GM12878 (cell line): Measurements from ENCODE around the gene CHD9. TPM values are rescaled to one million over a fixed set of nuclear protein-coding genes. Genes with fewer than 3 reads are reported as not detected.

Source experiments
- ATAC-seq: fragments of 200-7000 bp; cut with Tn5 transposase; 3 replicates; pipeline ENCODE4 v1.9.1; 2020; ENCODE audit warnings: mild to moderate bottlenecking, moderate library complexity
- BruUV-seq: library from RNA; stranded (reverse); fragments of 400-500 nt; replicated peaks from 2 replicates; lab custom pipeline; 2021; lab: Mats Ljungman, UMichigan
- CTCF ChIA-PET: fragments of 300-600 bp; sonication (Branson Sonifier 250); formaldehyde crosslinking; extraction: SDS; loops from one replicate; lab custom pipeline; 2021; ENCODE audit warnings: inconsistent platforms; lab: Yijun Ruan, JAX
- POLR2A ChIA-PET: fragments of 350-600 bp; formaldehyde crosslinking; extraction: SDS; loops from one replicate; lab custom pipeline; 2021; ENCODE audit warnings: inconsistent platforms; lab: Charles Lee
- RAD21 ChIA-PET: fragments of 300-600 bp; sonication (Branson Sonifier 250); formaldehyde crosslinking; loops from one replicate; lab custom pipeline; 2023; ENCODE audit warnings: antibody characterized with exemption; ENCODE audit not compliant: unreplicated experiment; lab: Charles Lee
- SMC1A ChIA-PET: fragments of 300-600 bp; sonication (Branson Sonifier 250); formaldehyde crosslinking; loops from one replicate; lab custom pipeline; 2023; ENCODE audit not compliant: unreplicated experiment, uncharacterized antibody; lab: Charles Lee
- DNase-seq: peaks from one replicate; pipeline ENCODE4 v3.0.0-alpha.2; 2011; ENCODE audit warnings: low read depth, low spot score
- FAIRE-seq: peaks from 3 replicates; lab custom pipeline; 2011; peaks lifted over from hg19 to GRCh38; lab: Jason Lieb, UNC
- H2AFZ ChIP-seq: 2 replicates; pipeline ENCODE4 v1.6.0; 2011; ENCODE audit warnings: low read depth, low read length, control low read depth; ENCODE audit not compliant: control insufficient read depth
- H3K27ac ChIP-seq: 2 replicates; pipeline ENCODE4 v1.5.1; 2011; ENCODE audit warnings: control low read depth; ENCODE audit not compliant: control insufficient read depth, insufficient read depth
- H3K27me3 ChIP-seq, 2 experiments: replicated peaks in 1 of 2; 2 replicates each; pipeline versions ENCODE4 v1.6.0 to v1.6.1; 2011; ENCODE audit warnings: low read length in 1 of 2; ENCODE audit not compliant: control insufficient read depth in 2 of 2, insufficient read depth in 2 of 2
- H3K36me3 ChIP-seq, 2 experiments: 2 replicates each; pipeline ENCODE4 v1.5.1; 2011; ENCODE audit warnings: low read length in 1 of 2; ENCODE audit not compliant: control insufficient read depth in 2 of 2, insufficient read depth in 2 of 2
- H3K4me1 ChIP-seq: 2 replicates; pipeline ENCODE4 v1.6.1; 2011; ENCODE audit warnings: mild to moderate bottlenecking, low read length, moderate library complexity, mixed read lengths; ENCODE audit not compliant: control insufficient read depth, insufficient read depth
- H3K4me2 ChIP-seq: 2 replicates; pipeline ENCODE4 v1.6.0; 2011; ENCODE audit warnings: control low read depth; ENCODE audit not compliant: control insufficient read depth, insufficient read depth
- H3K4me3 ChIP-seq: fragments of 200-600 bp; sonication (generic); 2 replicates; pipeline ENCODE4 v1.5.1; 2016
- H3K79me2 ChIP-seq: 2 replicates; pipeline ENCODE4 v1.6.0; 2011; ENCODE audit warnings: low read length; ENCODE audit not compliant: control insufficient read depth, insufficient read depth
- H3K9ac ChIP-seq: 2 replicates; pipeline ENCODE4 v1.8.0; 2011; ENCODE audit warnings: low read length, control low read depth, mixed read lengths; ENCODE audit not compliant: control insufficient read depth, insufficient read depth
- H3K9me3 ChIP-seq: replicated peaks from 3 replicates; pipeline ENCODE4 v1.5.1; 2011; ENCODE audit warnings: mild to moderate bottlenecking, low read length; ENCODE audit not compliant: control insufficient read depth, insufficient read depth
- H4K20me1 ChIP-seq: 2 replicates; pipeline ENCODE4 v1.6.0; 2011; ENCODE audit not compliant: control insufficient read depth, insufficient read depth
- CHD2 ChIP-seq: IDR thresholded peaks from 2 replicates; pipeline ENCODE4 v1.6.1; 2011; ENCODE audit warnings: low read depth, low read length, improper control_type of control experiment, borderline replicate concordance
- CREB1 ChIP-seq: IDR thresholded peaks from 2 replicates; pipeline ENCODE4 v1.6.1; 2012; ENCODE audit warnings: low read depth, mild to moderate bottlenecking, inconsistent platforms
- ETV6 ChIP-seq, 2 experiments: fragments of 450-650 bp in 1 of 2; IDR thresholded peaks in 1 of 2; conservative IDR thresholded peaks in 1 of 2; 2 replicates each; pipeline ENCODE4 v1.6.1; 2014; ENCODE audit warnings: antibody characterized with exemption in 1 of 2, borderline replicate concordance in 1 of 2, low read depth in 1 of 2, mild to moderate bottlenecking in 1 of 2, moderate library complexity in 1 of 2
- KDM1A ChIP-seq: fragments of 200-600 bp; sonication (generic); IDR thresholded peaks from 2 replicates; pipeline ENCODE4 v1.6.1; 2016; ENCODE audit warnings: borderline replicate concordance
- KLF5 ChIP-seq: fragments of 450-650 bp; IDR thresholded peaks from 2 replicates; pipeline ENCODE4 v1.6.1; 2014; ENCODE audit warnings: mild to moderate bottlenecking; ENCODE audit not compliant: partially characterized antibody
- PRDM15 ChIP-seq: fragments of 450-650 bp; formaldehyde crosslinking; IDR thresholded peaks from 2 replicates; pipeline ENCODE4 v1.4.0; 2020; ENCODE audit warnings: mild to moderate bottlenecking, moderate library complexity
- RFX5 ChIP-seq: IDR thresholded peaks from 2 replicates; pipeline ENCODE4 v1.6.1; 2011; ENCODE audit warnings: low read depth, low read length, improper control_type of control experiment
- WGBS: methylation state at CpG from one replicate; pipeline ENCODE4 v1.1.6; 2016; ENCODE audit warnings: low lambda C conversion rate; ENCODE audit not compliant: insufficient replicate concordance, insufficient coverage; ENCODE audit errors: missing lambda C conversion rate; 5-methylcytosine and 5-hydroxymethylcytosine counted together
- in situ Hi-C: fragments of 300-500 bp; cut with MboI; formaldehyde crosslinking; loops from 9 replicates; pipeline ENCODE4 v1.14.3; 2018; ENCODE audit warnings: mixed read lengths
- intact Hi-C: fragments of 100-400 bp; cut with micrococcal nuclease; formaldehyde crosslinking; loops from one replicate; pipeline ENCODE4 v1.14.2; 2022; ENCODE audit not compliant: unreplicated experiment
- polyA plus RNA-seq, 11 experiments: library from polyadenylated mRNA; depleted of rRNA in 4 of 11; unstranded in 6 of 11; stranded (reverse) in 5 of 11; fragments of >200 nt; fragmentation: Nextera tagmentation in 4 of 11; fragmentation: Illumina TruSeq in 1 of 11; extraction: Ambion mirVana in 4 of 11; extraction: Trizol in 1 of 11; gene quantifications; 1 replicate in 1 of 11; 2 replicates in 10 of 11; pipeline versions ENCODE4 v1.2.1 to v1.2.3, GENCODE V29; 2011 to 2016; ENCODE audit warnings: inconsistent platforms in 2 of 11, missing spikeins in 2 of 11, low read depth in 1 of 11
- total RNA-seq, 4 experiments: library from RNA; depleted of rRNA in 3 of 4; stranded (reverse); fragments of >200 nt in 3 of 4; fragmentation: Illumina TruSeq in 1 of 4; extraction: Trizol in 1 of 4; gene quantifications; 2 replicates each; pipeline versions ENCODE4 v1.2.1 to v1.2.3, GENCODE V29; 2013 to 2021

CHD9 gene
- total and polyA plus RNA-seq, 10 of the 15 experiments (the other 5 are each of a cell fraction or from before 2014, with no cell fraction given) = 29.2 to 95.7 (median 54.3) TPM

GRCh38 chr16:53369921-53370320 lies 315.1 kb downstream of the CHD9 start:
- Histone ChIP-seq H3K36me3 (no peaks in the 10 kb centered on the region), H3K27me3 (no peaks in the 10 kb centered on the region; a peak in 1 of 4 replicates), H3K4me1 (no peaks in the 10 kb centered on the region), H3K4me2 (no peak overlapping the region), H3K4me3 (no peak overlapping the region), H3K27ac (no peak overlapping the region), H3K9ac (no peak overlapping the region), H2AFZ (no peak overlapping the region), H3K79me2 (no peaks in the 10 kb centered on the region), H4K20me1 (no peaks in the 10 kb centered on the region), H3K9me3 (no peaks in the 10 kb centered on the region; the same call in 2 of the 3 replicates)
- ChIA-PET CTCF (interaction anchor here (0.7 kb wide), 1 partner anchor 348 kb away, joined by 3 read pairs; no protein-coding TSS in a partner anchor), POLR2A (interaction anchor here (0.8 kb wide), 1 partner anchor 23 kb away, joined by 3 read pairs; no protein-coding TSS in a partner anchor), SMC1A (no interaction called here), RAD21 (interaction anchor here (1.0 kb wide), 1 partner anchor 11 kb away, joined by 3 read pairs; no protein-coding TSS in a partner anchor)
- intact Hi-C loops (no loop called here), in situ Hi-C loops (no loop called here)
- WGBS = 50% methylated on average over 1 of the region's 1 CpG
- TF ChIP-seq CREB1 = no peak
- TF ChIP-seq ETV6 (conservative IDR thresholded peaks at IDR 0.05 in 1 of 2, IDR thresholded peaks at IDR 0.05 in 1 of 2; ENCODE audit: borderline replicate concordance in 1 of 2, low read depth in 1 of 2) = no peak
- no peak for ATAC-seq
- no peak for DNase-seq
- no peak for FAIRE-seq
- no TSS peak for BruUV-seq

GRCh38 chr16:53370827-53371226 lies 316.0 kb downstream of the CHD9 start:
- BruUV-seq = no TSS peak
- ChIA-PET POLR2A (no interaction called here), SMC1A (no interaction called here)
- H3K79me2 ChIP-seq = no peaks in the 10 kb centered on the region
- in situ Hi-C loops = no loop called here
- no peak overlapping the region for H3K9ac ChIP-seq
- no peak for TF ChIP-seq KLF5
- TF ChIP-seq KDM1A = no peak
- no peak for TF ChIP-seq PRDM15 (CRISPR knock-in tag)
- TF ChIP-seq RFX5 = no peak
- TF ChIP-seq CHD2 = no peak
- TF ChIP-seq, all 136 proteins: peak for 0
- intact Hi-C loops = no loop called here
- no peak for DNase-seq
- Histone ChIP-seq H3K27me3 (no peaks in the 10 kb centered on the region; a peak in 1 of 4 replicates), H3K4me1 (no peaks in the 10 kb centered on the region), H3K27ac (no peak overlapping the region), H3K4me2 (no peak overlapping the region), H3K4me3 (no peak overlapping the region), H3K9me3 (no peaks in the 10 kb centered on the region; the same call in 2 of the 3 replicates), H4K20me1 (no peaks in the 10 kb centered on the region), H3K36me3 (no peaks in the 10 kb centered on the region), H2AFZ (no peak overlapping the region)
- FAIRE-seq = peak; percentile 47
- ATAC-seq = no peak
- CTCF ChIA-PET = no interaction called here
- RAD21 ChIA-PET = no interaction called here
